ENCODE results near the gene SFMBT2. TPM values are rescaled to one million over a fixed set of nuclear protein-coding genes. Genes with fewer than 3 reads are reported as not detected.
A peak's percentile ranks its signal among the peaks of the same experiment; 100 is the strongest.

Gene SFMBT2
- total and polyA plus RNA-seq, 2 of the 13 experiments (the other 11 are each of a cell fraction or from before 2014, with no cell fraction given), result 0.01 to 0.02 TPM

DNA sequence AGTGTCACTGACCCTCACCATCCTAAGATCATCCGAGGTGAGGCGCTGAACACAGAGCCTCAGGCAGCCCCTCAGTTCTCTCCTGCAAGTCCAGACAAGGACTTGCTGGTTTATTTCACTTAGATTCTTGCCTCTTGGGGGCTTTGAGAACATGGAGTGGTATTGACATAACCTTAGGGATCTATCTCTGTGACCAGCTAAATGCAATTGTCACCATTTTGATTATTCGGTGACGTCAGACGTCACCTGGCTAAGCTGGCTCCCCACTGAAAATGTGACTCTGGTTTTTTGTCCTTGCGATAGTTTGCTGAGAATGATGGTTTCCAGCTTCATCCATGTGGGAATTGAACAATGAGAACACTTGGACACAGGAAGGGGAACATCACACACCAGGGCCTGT, 49.2 kb upstream of the SFMBT2 start:
- H3K9me3 ChIP-seq (ENCODE audit: low read length), result no peaks in the 10 kb centered on the region
- ChIA-PET CTCF (ENCODE audit: low intra/inter-chr PET ratio, low total read pairs) (no interaction called here), POLR2A (no interaction called here)
- peaks cover 3 to 19% of the 10 kb centered on the region in 2 experiments; a peak in 3 of 5 replicates for H3K27me3 ChIP-seq (ENCODE audit: control insufficient read depth in 1 of 2, insufficient read depth in 2 of 2, low read length in 2 of 2)
- 49% methylated on average over 4 of the region's 6 CpGs for WGBS (ENCODE audit: low lambda C conversion rate)
- no peak for DNase-seq (ENCODE audit: low spot score)
- no peaks in the 10 kb centered on the region for H3K4me1 ChIP-seq (ENCODE audit: insufficient read depth, low read length)
- no peaks in the 10 kb centered on the region for H4K20me1 ChIP-seq (ENCODE audit: insufficient read depth, low read length)
- no peaks in the 10 kb centered on the region for H3K36me3 ChIP-seq (replicated peaks in 1 of 2; ENCODE audit: control insufficient read depth in 1 of 2, insufficient read depth in 2 of 2, low read length in 2 of 2)
- intact Hi-C loops (cut with micrococcal nuclease; ENCODE audit: unreplicated experiment) (no loop called here), in situ Hi-C loops (cut with HindIII; ENCODE audit: extremely low pct_ligation_motif_present, low pct_unique_long_range_greater_than_20kb) (no loop called here)
- H3K9ac ChIP-seq (ENCODE audit: insufficient read depth, low read depth, low read length), result no peak overlapping the region
- H2AFZ ChIP-seq (ENCODE audit: low read length), result no peak overlapping the region
- no TSS peak for BruUV-seq (replicated peaks)
- FAIRE-seq, result no peak
- no peaks in the 10 kb centered on the region for H3K79me2 ChIP-seq (ENCODE audit: insufficient read depth, low read length)
- H3K4me2 ChIP-seq (ENCODE audit: low read depth, low read length), result no peak overlapping the region
- no peak overlapping the region for H3K4me3 ChIP-seq (replicated peaks in 1 of 3; ENCODE audit: insufficient read depth in 1 of 3, low read depth in 2 of 3, low read length in 3 of 3)
- H3K27ac ChIP-seq (ENCODE audit: extremely low read length, insufficient read depth, low read length), result no peak overlapping the region
- ATAC-seq, result no peak
- TF ChIP-seq ESRRA (CRISPR knock-in tag; IDR thresholded peaks at IDR 0.05; ENCODE audit: low read depth), result no peak
- TF ChIP-seq MXD4 (CRISPR knock-in tag; IDR thresholded peaks at IDR 0.05), result no peak
- TF ChIP-seq KDM3A (CRISPR knock-in tag; IDR thresholded peaks at IDR 0.05; ENCODE audit: low read depth), result no peak
- no peak for TF ChIP-seq MYNN (CRISPR knock-in tag; IDR thresholded peaks at IDR 0.05; ENCODE audit: low read depth)
- no peak for TF ChIP-seq MAF1 (CRISPR knock-in tag; IDR thresholded peaks at IDR 0.05; ENCODE audit: borderline replicate concordance)
- peak; percentile 88 for TF ChIP-seq CREB1 (IDR thresholded peaks at IDR 0.05)
- no peak for TF ChIP-seq CREB1 (CRISPR knock-in tag; IDR thresholded peaks at IDR 0.05)
- TF ChIP-seq ISL2 (CRISPR knock-in tag; IDR thresholded peaks at IDR 0.05), result no peak
- TF ChIP-seq ZNF317 (CRISPR knock-in tag; IDR thresholded peaks at IDR 0.05), result no peak
- no peak for TF ChIP-seq SIN3A (IDR thresholded peaks at IDR 0.05; ENCODE audit: borderline replicate concordance, low read depth, low read length)
- no peak for TF ChIP-seq YEATS4 (CRISPR knock-in tag; IDR thresholded peaks at IDR 0.05; ENCODE audit: borderline replicate concordance)
- TF ChIP-seq, protein P1, sequence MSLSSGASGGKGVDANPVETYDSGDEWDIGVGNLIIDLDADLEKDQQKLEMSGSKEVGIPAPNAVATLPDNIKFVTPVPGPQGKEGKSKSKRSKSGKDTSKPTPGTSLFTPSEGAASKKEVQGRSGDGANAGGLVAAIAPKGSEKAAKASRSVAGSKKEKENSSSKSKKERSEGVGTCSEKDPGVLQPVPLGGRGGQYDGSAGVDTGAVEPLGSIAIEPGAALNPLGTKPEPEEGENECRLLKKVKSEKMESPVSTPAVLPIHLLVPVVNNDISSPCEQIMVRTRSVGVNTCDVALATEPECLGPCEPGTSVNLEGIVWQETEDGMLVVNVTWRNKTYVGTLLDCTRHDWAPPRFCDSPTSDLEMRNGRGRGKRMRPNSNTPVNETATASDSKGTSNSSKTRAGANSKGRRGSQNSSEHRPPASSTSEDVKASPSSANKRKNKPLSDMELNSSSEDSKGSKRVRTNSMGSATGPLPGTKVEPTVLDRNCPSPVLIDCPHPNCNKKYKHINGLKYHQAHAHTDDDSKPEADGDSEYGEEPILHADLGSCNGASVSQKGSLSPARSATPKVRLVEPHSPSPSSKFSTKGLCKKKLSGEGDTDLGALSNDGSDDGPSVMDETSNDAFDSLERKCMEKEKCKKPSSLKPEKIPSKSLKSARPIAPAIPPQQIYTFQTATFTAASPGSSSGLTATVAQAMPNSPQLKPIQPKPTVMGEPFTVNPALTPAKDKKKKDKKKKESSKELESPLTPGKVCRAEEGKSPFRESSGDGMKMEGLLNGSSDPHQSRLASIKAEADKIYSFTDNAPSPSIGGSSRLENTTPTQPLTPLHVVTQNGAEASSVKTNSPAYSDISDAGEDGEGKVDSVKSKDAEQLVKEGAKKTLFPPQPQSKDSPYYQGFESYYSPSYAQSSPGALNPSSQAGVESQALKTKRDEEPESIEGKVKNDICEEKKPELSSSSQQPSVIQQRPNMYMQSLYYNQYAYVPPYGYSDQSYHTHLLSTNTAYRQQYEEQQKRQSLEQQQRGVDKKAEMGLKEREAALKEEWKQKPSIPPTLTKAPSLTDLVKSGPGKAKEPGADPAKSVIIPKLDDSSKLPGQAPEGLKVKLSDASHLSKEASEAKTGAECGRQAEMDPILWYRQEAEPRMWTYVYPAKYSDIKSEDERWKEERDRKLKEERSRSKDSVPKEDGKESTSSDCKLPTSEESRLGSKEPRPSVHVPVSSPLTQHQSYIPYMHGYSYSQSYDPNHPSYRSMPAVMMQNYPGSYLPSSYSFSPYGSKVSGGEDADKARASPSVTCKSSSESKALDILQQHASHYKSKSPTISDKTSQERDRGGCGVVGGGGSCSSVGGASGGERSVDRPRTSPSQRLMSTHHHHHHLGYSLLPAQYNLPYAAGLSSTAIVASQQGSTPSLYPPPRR (CRISPR knock-in tag; IDR thresholded peaks at IDR 0.05; ENCODE audit: borderline replicate concordance), result no peak
- no peak for TF ChIP-seq SRF (IDR thresholded peaks at IDR 0.05; ENCODE audit: low read depth, low read length)
- TF ChIP-seq ATF7 (IDR thresholded peaks at IDR 0.05), result peak; percentile 47; the same call in 1 of the 2 replicates
- TF ChIP-seq ATF7 (CRISPR knock-in tag; IDR thresholded peaks at IDR 0.05), result no peak

All from HepG2 (cell line).